ENCODE data around the gene TLE7.

DNA sequence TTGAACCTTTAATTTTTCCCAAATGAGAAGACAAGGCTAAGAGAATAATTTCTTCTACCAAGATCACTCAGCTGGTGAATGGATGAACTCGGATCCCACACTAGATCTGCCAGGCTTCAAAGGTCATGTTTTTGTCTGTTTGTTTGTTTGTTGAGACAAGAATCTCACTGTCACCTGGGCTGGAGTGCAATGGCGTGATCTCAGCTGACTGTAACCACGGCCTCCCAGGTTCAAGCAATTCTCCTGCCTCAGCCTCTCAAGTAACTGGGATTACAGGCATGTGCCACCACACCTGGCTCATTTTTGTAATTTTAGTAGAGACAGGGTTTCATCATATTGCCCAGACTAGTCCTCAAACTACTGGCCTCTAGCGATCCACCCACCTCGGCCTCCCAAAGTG lies 40.7 kb upstream of the TLE7 start:
- no peak for TF ChIP-seq EZH2phosphoT487 (IDR thresholded peaks at IDR 0.05; ENCODE audit: borderline replicate concordance, low read depth, low read length)
- TF ChIP-seq, protein P1, sequence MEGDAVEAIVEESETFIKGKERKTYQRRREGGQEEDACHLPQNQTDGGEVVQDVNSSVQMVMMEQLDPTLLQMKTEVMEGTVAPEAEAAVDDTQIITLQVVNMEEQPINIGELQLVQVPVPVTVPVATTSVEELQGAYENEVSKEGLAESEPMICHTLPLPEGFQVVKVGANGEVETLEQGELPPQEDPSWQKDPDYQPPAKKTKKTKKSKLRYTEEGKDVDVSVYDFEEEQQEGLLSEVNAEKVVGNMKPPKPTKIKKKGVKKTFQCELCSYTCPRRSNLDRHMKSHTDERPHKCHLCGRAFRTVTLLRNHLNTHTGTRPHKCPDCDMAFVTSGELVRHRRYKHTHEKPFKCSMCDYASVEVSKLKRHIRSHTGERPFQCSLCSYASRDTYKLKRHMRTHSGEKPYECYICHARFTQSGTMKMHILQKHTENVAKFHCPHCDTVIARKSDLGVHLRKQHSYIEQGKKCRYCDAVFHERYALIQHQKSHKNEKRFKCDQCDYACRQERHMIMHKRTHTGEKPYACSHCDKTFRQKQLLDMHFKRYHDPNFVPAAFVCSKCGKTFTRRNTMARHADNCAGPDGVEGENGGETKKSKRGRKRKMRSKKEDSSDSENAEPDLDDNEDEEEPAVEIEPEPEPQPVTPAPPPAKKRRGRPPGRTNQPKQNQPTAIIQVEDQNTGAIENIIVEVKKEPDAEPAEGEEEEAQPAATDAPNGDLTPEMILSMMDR (conservative IDR thresholded peaks at IDR 0.05; ENCODE audit: low read length), result no peak

Data from OCI-LY7 (cell line).